ENCODE measurements around the gene PLD6. TPM values are rescaled to one million over a fixed set of nuclear protein-coding genes. Genes with fewer than 3 reads are reported as not detected.
"Not testable (repeated sequence)": the region's sequence is repeated elsewhere in the genome, so short reads cannot be mapped to it uniquely, and the experiment has no call there.

Gene PLD6
- total RNA-seq, 2 donors from 2014 or later: 9.5 to 26.4 TPM

- H3K27ac ChIP-seq: peak overlapping the region; percentile 41 to 68
Measured at GRCh38 chr17:17201271-17201670, 4.9 kb downstream of the PLD6 start.

GRCh38 chr17:17200831-17201230 is 5.3 kb downstream of the PLD6 start:
- DNase-seq (ENCODE audit: low spot score): no peak
- intact Hi-C loops (cut with DNase I): no loop called here
- peak overlapping the region; percentile 41 to 68 for H3K27ac ChIP-seq
- 49% methylated on average over 5 of the region's 5 CpGs for WGBS
- no peaks in the 10 kb centered on the region for H3K36me3 ChIP-seq
- H3K4me1 ChIP-seq (replicated peaks): peaks cover 19% of the 10 kb centered on the region
- TF ChIP-seq POLR2AphosphoS5 (IDR thresholded peaks at IDR 0.05) (peak; percentile 14), POLR2A (IDR thresholded peaks at IDR 0.05) (no peak)
- no peak overlapping the region for H3K4me3 ChIP-seq
- H3K27me3 ChIP-seq (replicated peaks; ENCODE audit: insufficient read depth): no peaks in the 10 kb centered on the region
- no peaks in the 10 kb centered on the region for H3K9me3 ChIP-seq

More at GRCh38 chr17:17201271-17201670, 4.9 kb downstream of the PLD6 start:
- Histone ChIP-seq H3K4me1 (replicated peaks) (peaks cover 19% of the 10 kb centered on the region), H3K4me3 (no peak overlapping the region), H3K36me3 (no peaks in the 10 kb centered on the region), H3K9me3 (no peaks in the 10 kb centered on the region), H3K27me3 (replicated peaks; ENCODE audit: insufficient read depth) (no peaks in the 10 kb centered on the region)
- intact Hi-C loops (cut with DNase I): no loop called here
- DNase-seq (ENCODE audit: low spot score): no peak
- WGBS: 48% methylated on average over 10 of the region's 10 CpGs
- TF ChIP-seq POLR2A (IDR thresholded peaks at IDR 0.05) (no peak), POLR2AphosphoS5 (IDR thresholded peaks at IDR 0.05) (no peak), CTCF (IDR thresholded peaks at IDR 0.05) (no peak)

- DNase-seq (ENCODE audit: low spot score): no peak
- H3K4me3 ChIP-seq: no peak overlapping the region
- H3K9me3 ChIP-seq: no peaks in the 10 kb centered on the region
- TF ChIP-seq CTCF (IDR thresholded peaks at IDR 0.05) (no peak), POLR2AphosphoS5 (IDR thresholded peaks at IDR 0.05) (no peak), POLR2A (IDR thresholded peaks at IDR 0.05) (no peak)
- no peaks in the 10 kb centered on the region for H3K27me3 ChIP-seq (replicated peaks; ENCODE audit: insufficient read depth)
- peaks cover 19% of the 10 kb centered on the region for H3K4me1 ChIP-seq (replicated peaks)
- H3K36me3 ChIP-seq: no peaks in the 10 kb centered on the region
- intact Hi-C loops (cut with DNase I): no loop called here
- H3K27ac ChIP-seq: peak overlapping the region; percentile 41 to 68
- WGBS: 31% methylated on average over 7 of the region's 7 CpGs
Measured at GRCh38 chr17:17200311-17200710, 5.8 kb downstream of the PLD6 start.

GRCh38 chr17:17198281-17198680 is 7.9 kb downstream of the PLD6 start:
- no peak for TF ChIP-seq CTCF (IDR thresholded peaks at IDR 0.05)
- TF ChIP-seq POLR2AphosphoS5 (IDR thresholded peaks at IDR 0.05): no peak
- TF ChIP-seq POLR2A (IDR thresholded peaks at IDR 0.05): no peak
- 100% methylated on average over 1 of the region's 1 CpG for WGBS
- H3K4me3 ChIP-seq: no peak overlapping the region
- DNase-seq (ENCODE audit: low spot score): no peak
- no peaks in the 10 kb centered on the region for H3K27me3 ChIP-seq (replicated peaks; ENCODE audit: insufficient read depth)
- peaks cover 5% of the 10 kb centered on the region for H3K4me1 ChIP-seq (replicated peaks)
- H3K9me3 ChIP-seq: no peaks in the 10 kb centered on the region
- intact Hi-C loops (cut with DNase I): no loop called here
- H3K36me3 ChIP-seq: no peaks in the 10 kb centered on the region
- H3K27ac ChIP-seq: no peak overlapping the region

- TF ChIP-seq CTCF (IDR thresholded peaks at IDR 0.05): no peak
- no peak for TF ChIP-seq POLR2A (IDR thresholded peaks at IDR 0.05)
- no peak for TF ChIP-seq POLR2AphosphoS5 (IDR thresholded peaks at IDR 0.05)
- Histone ChIP-seq H3K4me1 (replicated peaks) (peaks cover 5% of the 10 kb centered on the region), H3K27ac (no peak overlapping the region), H3K27me3 (replicated peaks; ENCODE audit: insufficient read depth) (no peaks in the 10 kb centered on the region), H3K36me3 (no peaks in the 10 kb centered on the region), H3K4me3 (no peak overlapping the region), H3K9me3 (no peaks in the 10 kb centered on the region)
- intact Hi-C loops (cut with DNase I): no loop called here
- DNase-seq (ENCODE audit: low spot score): no peak
Measured at GRCh38 chr17:17196776-17197175, 9.4 kb downstream of the PLD6 start.

- H3K36me3 ChIP-seq; H3K9me3 ChIP-seq; H3K4me3 ChIP-seq; H3K4me1 ChIP-seq (replicated peaks); DNase-seq (ENCODE audit: low spot score); H3K27ac ChIP-seq; H3K27me3 ChIP-seq (replicated peaks; ENCODE audit: insufficient read depth); intact Hi-C loops (cut with DNase I): not testable (repeated sequence)
- whole genome bisulfite sequencing: 96% methylated on average over 5 of the region's 5 CpGs
Measured at GRCh38 chr17:17195466-17195865, 10.7 kb downstream of the PLD6 start.

All from prostate gland (tissue), 2 donors.